Measurements from ENCODE around the gene TLCD2.

Gene TLCD2

GRCh38 chr17:1716912-1717695 lies 6.9 kb upstream of the TLCD2 start:
- peak overlapping the region; percentile 73 for H3K4me3 ChIP-seq (ENCODE audit: low read depth, low read length)
- in situ Hi-C loops (cut with HindIII; ENCODE audit: low sequenced_read_pairs) = no loop called here
- DNase-seq (ENCODE audit: low read depth, low spot score) = peak; percentile 99
- no peak for TF ChIP-seq CTCF (IDR thresholded peaks at IDR 0.05; ENCODE audit: low read depth, low read length)

GRCh38 chr17:1716076-1716911 lies 6.1 kb upstream of the TLCD2 start:
- TF ChIP-seq CTCF (IDR thresholded peaks at IDR 0.05; ENCODE audit: low read depth, low read length) = peak; percentile 14
- in situ Hi-C loops (cut with HindIII; ENCODE audit: low sequenced_read_pairs) = no loop called here
- H3K4me3 ChIP-seq (ENCODE audit: low read depth, low read length) = peak overlapping the region; percentile 93
- DNase-seq (ENCODE audit: low read depth, low spot score) = peak; percentile 100

GRCh38 chr17:1715803-1716075 lies 5.6 kb upstream of the TLCD2 start:
- no peak for TF ChIP-seq CTCF (IDR thresholded peaks at IDR 0.05; ENCODE audit: low read depth, low read length)
- peak overlapping the region; percentile 93 for H3K4me3 ChIP-seq (ENCODE audit: low read depth, low read length)
- in situ Hi-C loops (cut with HindIII; ENCODE audit: low sequenced_read_pairs) = no loop called here
- DNase-seq (ENCODE audit: low read depth, low spot score) = no peak

- in situ Hi-C loops (cut with HindIII; ENCODE audit: low sequenced_read_pairs) = no loop called here
- peak overlapping the region; percentile 93 for H3K4me3 ChIP-seq (ENCODE audit: low read depth, low read length)
- no peak for TF ChIP-seq CTCF (IDR thresholded peaks at IDR 0.05; ENCODE audit: low read depth, low read length)
- DNase-seq (ENCODE audit: low read depth, low spot score) = peak; percentile 91
These were observed 5.0 kb upstream of the TLCD2 start for GRCh38 chr17:1714980-1715802.

GRCh38 chr17:1714427-1714979 lies 4.3 kb upstream of the TLCD2 start:
- H3K4me3 ChIP-seq (ENCODE audit: low read depth, low read length) = peak overlapping the region; percentile 93
- DNase-seq (ENCODE audit: low read depth, low spot score) = peak; percentile 98
- TF ChIP-seq CTCF (IDR thresholded peaks at IDR 0.05; ENCODE audit: low read depth, low read length) = no peak
- in situ Hi-C loops (cut with HindIII; ENCODE audit: low sequenced_read_pairs) = no loop called here

- TF ChIP-seq CTCF (IDR thresholded peaks at IDR 0.05; ENCODE audit: low read depth, low read length) = peak; percentile 45
- peak overlapping the region; percentile 93 for H3K4me3 ChIP-seq (ENCODE audit: low read depth, low read length)
- in situ Hi-C loops (cut with HindIII; ENCODE audit: low sequenced_read_pairs) = no loop called here
- no peak for DNase-seq (ENCODE audit: low read depth, low spot score)
These were observed 3.8 kb upstream of the TLCD2 start for GRCh38 chr17:1713878-1714426.
